ENCODE measurements around the gene PRKCSH.

Gene PRKCSH

DNA sequence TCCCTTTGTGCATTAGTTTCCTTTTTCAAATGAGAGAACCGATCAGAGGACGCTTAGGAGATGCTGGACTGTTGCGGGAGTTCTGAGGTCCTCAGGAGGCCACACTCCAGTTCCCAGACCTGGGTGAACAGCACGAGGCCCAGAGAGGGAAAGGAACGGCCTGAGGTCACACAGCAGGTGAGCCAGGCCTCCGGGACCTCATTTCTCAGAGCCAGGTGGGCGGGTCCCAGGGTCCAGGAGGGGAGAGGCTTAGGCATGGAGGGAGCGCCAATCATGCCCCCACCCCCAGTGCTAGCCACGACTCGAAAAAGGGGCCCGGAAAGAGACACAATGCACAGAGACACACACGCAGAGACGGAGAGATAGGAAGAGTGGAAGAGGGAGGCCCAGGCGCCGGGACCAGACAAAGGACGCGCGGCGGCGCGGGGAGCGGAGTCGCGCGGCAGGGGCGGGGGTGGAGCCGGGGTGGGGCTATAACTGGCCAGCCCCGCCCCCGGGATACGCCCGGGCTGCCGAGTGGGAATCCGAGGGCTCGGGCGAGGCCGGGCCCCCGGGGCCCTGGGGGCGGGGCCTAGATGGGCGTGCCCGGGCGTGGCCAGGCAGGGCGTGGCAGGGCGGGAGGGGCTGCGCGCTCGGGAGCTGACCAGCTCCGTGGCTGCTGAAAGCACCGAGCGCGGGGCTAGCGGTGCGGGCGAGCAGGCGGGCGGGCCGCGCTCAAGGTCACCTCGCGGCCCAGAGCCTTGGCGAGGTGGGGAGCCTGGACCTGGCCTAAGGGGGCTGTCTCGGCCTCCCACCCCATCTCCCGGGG is 43.9 kb downstream of the PRKCSH start:
- peak in 1 of 2 experiments; percentile 76 for DNase-seq

DNA sequence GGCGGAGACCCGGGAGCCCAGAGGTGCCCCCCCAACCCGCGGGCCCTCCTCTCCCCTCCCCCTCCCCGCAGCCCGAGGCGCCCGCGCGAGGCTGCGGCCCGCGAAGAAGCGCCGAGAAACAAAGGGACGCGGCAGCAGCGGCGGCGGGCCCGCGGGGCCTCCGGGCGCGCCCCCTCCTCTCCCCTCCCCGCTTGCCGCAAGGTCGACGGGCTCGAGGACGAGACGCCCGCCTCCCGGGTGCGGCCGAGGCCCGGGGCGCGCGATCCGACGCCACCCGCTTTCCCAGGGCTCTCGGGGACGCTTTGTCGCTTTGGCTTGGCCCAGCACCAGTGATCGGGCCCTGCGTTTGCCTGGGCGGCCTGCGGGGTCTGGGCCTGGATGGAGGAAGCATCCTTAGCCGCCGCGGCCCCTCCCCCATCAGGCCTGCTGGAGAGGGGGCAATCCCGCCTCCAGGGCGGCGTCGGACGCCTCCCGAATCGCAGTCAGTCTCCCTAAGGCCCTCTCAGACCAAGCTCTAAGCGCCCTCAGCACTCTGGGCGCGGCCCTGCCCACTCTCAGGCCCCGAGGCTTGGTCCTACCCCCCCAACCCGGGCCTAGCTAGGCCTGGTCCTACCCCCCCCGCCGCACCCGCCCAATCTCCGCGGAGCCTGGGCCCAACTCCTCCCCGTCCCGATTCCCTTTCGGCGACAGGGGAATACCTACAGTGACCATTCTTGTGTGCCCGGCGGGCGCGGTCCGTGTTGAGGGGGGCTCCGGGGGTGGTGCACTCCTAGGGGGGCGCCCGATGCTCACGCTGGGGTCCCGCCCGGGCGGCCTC is 44.7 kb downstream of the PRKCSH start:
- peak in 1 of 2 experiments; percentile 37 for DNase-seq

DNA sequence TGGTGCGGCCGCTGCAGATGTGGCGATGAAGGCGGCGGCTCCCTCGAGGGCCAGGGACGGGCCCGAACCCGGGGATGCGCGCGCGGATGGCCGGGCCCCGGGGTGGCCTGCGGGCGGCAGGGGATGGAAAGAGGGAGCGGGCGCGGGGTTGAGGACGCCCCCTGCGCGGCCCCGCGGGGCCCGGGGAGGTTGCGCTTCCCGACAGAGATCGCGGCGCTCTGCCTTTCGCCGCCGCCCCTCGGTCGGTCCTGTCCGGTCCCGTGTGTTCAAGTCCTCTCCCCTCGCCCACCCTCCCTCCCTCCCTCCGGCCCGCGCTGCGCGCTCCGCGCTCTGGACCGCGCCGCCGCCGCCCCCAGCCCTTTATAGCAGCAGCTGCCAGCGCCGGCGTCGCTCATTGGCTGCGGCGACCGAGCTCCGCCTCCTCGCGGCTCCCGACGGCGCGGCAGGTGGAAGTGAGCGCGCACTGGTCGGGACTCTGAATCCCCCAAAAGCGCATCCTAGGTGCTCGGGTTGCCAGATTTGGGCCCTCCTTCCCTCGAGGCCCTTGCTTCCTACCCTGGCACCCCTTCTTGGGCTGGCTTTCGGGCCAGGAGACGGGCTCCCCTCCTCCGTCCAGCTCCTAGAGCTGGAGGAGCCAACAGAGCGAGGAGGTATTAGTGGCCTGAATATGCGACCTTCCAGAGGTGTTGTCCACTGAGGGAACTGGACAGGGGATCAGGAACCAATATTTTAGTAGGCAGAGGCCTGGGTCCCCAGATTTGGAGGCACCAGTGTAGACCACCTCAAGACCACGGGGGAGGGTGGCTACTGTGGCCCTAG is 45.5 kb downstream of the PRKCSH start, which contains the start of gene ELAVL3:
TSS of gene ELAVL3 (minus strand) at position 332 of the 819 bp plus-strand sequence. CDS start 438 bp downstream, outside the sequence.
- DNase-seq = peak in 1 of 2 experiments; percentile 58

DNA sequence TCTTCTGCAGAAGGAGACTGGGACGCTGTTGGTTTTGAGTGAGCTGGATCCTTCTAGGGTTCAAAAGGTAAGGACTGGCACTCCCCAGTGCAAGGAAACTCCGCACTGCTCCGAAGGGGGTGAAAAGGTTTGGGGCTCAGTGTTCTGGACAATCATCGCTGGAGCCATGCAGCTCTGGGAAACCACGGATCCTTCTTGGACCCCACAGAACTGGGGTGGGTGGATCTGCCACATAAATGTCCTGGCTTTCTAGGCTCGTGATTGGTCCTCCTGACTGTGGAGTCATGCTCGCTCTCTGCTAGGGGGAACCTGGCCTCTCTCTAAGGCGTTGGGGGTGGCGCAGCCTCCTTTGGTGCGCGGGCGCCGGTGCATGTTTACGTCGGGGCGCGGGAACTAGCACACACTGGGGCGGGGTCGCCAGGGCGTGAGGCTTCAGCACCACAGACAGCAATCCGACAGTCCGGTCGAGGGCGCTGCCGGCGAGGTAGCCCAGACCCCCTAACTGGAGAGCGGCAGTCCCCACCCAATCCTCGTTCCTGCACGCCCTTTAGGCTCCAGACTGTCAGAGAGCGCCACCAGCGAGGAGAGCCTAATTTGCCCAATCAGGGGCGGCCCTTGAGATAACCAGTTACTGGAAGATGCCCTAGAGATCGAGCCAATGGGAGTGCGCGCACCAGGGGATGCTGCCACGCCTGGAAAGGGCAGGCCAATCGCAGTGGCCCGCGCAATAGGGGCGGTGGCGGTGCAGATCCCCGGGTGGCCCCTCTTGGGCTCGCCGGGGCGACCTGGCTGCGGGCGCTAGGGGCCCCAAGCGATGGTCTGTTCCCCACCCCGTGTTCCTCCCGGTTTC is 46.3 kb downstream of the PRKCSH start:
- DNase-seq = peak; percentile 82 to 85

DNA sequence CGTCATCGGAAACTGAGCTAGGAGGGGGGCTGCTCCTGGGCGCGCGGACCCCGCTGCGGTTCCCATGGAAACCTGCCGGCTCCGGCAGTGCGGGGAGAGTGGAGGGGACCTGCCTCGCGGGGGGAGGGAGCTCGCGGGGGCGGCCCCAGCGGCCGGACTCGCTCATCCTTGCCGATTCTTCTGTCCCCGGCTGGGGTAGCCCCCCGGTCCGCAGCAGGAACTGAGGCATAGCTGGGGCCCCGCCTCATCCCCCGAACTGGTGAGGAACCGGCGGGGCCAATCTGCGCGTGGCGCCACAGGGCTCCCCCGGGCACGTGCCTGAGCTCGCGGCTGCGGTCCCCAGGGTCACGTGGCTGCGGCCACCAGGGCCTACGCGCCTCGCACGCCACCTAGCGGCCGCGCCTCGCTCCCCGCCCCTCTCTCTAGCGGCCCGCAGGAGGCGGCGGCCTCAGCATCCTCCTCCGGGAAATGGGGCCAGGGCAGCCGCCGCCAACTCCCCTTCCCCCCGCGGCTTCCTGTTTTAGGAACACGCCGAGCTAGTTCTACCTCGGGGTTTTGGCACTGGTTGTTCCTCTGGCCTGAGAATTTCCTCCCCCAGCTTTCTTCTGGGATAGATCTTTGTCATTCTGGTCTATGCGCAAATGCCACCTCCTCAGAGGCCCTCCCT is 47.1 kb downstream of the PRKCSH start:
- peak in 1 of 2 experiments; percentile 82 for DNase-seq

DNA sequence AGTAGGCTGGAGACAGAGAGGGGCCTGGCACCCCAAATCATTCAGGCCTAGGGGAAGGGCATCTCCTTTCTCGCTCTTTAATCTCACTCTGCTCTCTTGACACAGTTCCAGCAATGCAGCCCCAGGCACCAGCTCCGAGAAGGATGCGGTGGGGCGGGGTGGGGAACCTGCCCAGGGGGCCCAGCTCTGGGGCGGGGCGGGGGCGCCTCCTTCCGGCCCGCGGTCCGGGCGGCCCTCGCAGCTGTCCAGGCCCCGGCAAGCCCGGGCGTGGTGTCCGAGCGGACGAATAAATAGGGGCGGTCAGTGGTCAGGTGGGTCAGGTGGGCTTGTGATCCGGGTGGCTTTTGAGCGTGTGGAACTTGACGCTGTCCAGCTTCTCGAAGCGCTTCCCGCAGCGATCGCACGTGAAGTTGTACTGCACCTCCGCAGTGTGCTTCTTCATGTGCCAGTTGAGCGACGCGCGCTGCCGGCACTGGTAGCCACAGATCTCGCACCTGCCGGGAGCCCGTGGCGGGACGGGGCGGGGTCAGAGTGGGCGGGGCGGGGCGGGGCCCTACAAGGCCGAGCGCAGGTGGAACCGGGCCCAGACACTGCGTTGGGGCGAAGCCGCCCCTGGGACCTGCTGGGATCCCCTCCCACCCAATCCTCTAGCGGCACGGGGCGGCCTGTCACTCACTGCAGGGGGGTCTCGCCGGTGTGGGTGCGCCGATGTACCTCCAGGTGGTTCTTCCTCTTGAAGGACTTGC is 48.1 kb downstream of the PRKCSH start:
- DNase-seq = peak in 1 of 2 experiments; percentile 50

DNA sequence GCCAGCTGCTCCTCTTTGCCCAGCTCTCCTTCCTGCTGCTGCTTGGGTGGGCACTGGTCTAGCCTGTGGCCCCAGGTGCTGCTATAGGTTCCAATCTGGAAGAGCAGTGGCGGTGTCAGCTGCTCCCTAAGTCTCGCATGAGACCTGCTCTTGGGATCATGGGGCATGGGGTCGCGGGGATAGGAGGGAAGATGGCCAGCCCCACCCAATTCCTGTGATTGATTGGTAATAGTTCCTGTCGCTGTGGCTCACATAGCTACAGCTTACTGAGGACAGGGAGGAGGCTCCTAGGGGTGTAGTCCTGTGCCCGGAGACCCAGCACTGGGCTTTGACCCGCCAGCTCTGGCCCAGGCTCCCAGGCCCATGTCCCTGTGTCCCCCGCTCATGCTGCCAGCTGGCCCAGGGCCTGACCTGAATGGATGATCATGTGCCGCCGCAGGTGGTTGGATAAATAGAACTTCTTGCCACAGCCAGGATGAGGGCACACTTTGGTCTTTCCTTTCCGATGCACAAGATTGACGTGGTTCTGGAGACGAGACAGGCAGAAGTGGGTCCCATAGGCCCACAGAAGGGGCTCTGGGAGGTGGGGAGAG is 49.9 kb downstream of the PRKCSH start:
- no peak for DNase-seq

DNA sequence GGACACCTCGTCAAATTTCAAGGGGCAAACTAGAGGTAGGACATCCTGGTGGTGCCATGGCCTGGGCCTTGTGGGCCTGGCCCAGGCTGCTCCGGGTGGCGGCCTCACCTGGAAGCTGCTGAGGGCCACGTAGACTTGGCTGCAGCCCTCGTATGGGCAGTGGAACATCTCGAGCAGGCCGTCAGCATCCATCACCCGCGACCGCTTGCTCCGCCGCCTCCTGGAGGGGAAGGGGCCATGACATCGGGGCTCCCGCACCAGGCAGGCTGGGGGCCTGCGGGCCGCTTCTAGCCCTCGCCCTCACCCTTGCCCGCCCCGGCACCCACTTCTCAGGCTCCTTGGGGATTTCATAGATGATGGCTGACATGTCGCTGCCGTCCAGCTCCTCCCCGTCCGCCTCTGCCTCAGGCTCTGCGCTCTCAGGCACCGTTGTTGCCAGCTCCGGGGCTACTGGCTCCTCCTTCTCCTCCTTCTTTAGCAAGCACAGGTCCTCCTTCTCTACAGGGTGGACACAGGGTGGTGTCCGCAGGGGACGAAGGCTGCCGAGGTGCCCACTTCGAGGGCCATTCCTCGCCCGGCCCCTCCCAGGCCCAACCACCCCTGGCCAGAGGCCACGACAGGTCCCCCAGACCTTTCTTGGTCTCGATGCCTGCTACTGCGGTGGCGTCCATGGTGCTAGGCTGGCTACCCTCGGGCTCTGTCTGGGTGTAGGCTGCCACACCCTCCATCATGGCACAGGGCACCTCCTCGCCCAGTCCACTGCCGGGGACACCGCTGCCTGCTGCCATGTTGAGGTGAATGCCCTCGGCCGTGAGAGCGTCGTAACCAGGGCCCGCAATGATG is 51.4 kb downstream of the PRKCSH start:
- DNase-seq = no peak

DNA sequence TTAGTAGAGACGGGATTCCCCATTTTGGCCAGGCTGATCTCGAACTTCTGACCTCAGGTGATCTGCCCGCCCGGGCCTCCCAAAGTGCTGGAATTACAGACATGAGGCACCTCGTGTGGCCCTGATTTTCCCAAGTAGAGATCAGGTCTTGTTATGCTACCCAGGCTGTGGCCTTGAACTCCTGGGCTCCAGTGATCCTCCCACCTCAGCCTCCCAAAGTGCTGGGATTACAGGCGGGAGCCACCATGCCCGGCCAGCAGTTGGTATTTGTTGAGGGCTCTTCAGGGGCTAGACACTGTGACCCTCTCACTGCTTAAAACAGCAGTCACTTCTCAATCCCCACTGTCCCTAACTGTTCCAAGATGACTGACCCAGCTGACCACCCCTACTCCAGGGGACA is 53.9 kb downstream of the PRKCSH start:
- no peak for DNase-seq

DNA sequence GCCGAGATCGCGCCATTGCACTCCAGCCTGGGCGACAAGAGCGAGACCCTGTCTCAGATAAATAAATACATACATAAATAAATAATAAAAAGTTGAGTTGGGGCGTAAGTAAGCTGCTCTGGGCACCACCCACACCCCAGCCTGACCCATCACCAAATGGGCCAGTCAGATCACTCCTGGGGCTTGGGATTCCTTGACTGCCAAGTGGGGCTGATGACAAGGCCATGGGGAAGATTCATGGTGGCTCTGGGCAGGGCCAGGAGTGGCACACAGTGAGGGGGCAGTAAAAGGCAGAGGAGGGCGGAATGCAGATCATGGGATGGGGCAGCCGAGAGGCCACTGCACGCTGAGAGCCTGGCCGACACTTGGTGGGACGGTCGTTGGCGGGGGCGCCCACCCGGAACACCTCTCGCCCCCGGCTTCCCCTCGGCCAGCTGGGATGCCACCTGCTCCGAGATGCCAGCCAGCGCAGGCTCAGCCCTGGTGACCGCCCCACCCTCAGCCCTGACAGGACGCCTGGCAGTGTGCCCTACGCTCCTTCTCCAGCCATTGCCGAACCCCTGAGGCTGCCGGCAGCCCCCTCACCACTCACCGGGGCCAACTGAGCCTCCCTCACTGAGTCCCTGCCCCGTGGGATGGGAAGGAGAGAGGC is 59.3 kb downstream of the PRKCSH start:
- no peak for DNase-seq

DNA sequence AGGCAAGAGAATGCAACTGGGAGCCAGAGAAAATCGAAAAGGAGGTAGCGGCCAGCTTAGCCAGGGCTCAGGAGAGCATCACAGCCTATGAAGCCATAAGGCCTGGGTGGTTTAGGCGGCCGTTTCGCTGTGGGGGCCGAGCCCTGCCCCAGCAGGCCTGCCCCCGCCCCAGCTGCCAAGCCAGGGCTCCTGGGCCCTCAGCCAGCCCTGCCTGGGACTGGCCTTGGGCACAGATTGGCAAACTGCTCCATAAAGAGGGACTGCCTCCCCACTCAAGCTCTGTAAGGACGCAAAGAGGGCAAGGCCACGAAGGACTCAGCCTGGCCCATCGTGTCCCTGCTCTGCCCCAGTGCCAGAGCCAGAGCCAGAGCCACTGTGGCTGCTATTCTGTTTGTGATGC is 60.0 kb downstream of the PRKCSH start:
- no peak for DNase-seq

DNA sequence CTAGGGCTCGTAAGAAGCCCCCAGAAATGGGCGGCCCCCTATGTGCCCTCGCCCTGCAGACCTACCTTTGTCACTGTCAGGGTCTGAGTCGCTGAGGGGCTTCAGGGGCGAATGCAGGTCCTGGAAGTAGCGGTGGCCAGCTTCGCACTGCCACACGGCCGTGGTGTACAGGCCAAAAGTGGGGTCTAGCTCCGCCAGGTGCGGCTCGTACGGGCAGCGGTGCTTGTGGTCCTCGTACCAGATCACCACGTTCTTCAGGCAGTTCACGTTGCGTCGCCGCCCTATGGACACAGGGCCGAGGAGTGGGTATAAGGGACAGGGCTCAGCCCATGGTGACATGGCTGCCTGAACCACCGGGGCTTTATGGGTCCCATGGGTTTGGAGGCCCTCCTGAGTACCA is 60.5 kb downstream of the PRKCSH start:
- no peak for DNase-seq

DNA sequence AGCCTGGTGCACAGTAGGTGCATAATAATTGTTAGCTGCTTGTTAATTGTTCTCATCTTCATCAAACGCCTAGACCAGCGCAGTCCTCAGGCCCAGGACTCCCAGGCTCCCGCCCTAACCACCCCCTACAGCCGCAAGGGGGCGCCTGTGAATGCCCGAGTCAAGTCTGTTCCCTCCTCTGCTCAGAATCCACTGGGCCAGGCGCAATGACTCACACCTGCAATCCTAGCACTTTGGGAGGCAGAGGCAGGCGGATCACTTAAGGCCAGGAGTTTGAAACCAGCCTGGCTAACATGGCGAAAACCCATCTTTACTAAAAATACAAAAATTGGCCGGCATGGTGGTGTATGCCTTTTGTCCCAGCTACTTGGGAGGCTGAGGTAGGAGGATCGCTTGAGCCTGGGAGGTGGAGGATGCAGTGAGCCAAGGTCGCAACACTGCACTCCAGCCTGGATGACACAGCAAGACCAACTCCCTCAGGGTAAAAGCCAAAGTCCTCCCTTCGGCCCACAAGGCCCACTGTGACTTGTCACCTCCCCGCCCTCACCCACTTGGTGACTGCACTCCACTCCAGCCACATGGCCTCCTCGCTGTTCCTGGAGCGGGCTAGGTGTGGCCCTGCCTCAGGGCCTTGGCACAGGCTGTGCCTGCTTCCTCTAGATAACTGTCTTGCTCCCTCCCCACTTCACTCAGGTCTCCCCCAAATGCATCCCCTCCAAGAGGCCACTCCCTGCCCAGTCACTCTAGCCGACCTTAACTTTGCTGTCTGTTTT is 61.1 kb downstream of the PRKCSH start:
- DNase-seq = peak in 1 of 2 experiments; percentile 54

DNA sequence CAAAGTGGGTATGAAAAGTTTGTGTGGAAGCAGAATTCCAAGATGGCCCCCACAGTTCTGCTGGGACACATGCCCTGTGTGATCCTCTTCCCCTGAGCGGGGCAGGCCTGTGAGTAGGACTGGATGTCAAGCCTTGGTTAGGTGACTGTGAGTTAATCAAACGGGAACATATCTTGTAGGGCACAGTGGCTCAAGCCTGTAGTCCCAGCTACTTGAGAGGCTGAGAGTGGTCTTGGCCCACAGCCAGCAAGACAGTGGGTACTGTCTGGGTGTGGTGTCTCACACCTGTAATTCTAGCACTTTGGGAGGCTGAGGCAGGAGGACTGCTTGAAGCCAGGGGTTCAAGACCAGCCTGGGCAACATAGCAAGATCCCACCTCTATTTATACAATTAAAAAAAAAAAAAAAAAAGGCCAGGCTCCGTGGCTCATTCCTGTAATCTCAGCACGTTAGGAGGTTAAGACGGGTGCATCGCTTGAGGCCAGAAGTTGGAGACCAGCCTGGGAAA is 63.8 kb downstream of the PRKCSH start:
- no peak for DNase-seq

DNA sequence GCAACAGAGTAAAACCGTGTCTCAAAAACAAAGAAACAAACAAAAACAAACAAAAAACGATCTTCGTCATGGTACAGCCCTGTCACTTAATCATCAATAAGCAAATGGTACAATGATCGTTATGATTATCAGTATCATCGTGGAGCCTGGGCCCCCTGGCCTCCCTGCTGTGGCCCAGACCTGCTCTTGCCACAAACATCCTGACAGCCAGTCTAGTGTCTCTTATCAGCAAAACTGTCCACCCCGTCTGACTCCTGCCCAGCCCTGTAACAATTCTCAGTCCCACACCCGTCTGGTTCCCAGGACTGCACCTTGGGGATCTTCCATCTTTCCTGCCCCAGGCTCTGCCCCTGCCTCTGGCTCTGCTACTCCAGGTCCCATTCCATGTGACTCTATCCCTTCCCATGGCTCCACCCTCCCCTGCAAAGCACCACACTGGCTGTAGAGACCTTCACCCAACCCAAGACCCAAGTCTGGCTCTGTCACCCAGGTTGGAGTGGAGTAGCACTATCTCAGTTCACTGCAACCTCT is 64.5 kb downstream of the PRKCSH start:
- DNase-seq = no peak
